HCT116 (cell line): ENCODE measurements around the gene KRTCAP2. TPM values are rescaled to one million over a fixed set of nuclear protein-coding genes. Genes with fewer than 3 reads are reported as not detected.

Source experiments
- ATAC-seq: fragments of 200-7000 bp; cut with Tn5 transposase; 2 replicates; pipeline ENCODE4 v1.9.1; 2020; ENCODE audit warnings: mild to moderate bottlenecking, moderate library complexity
- BruUV-seq: library from RNA; stranded (reverse); fragments of 400-500 nt; replicated peaks from 2 replicates; lab custom pipeline; 2021; lab: Mats Ljungman, UMichigan
- CTCF ChIA-PET: fragments of 300-600 bp; sonication (Branson Sonifier 250); formaldehyde crosslinking; loops from one replicate; lab custom pipeline; 2021; ENCODE audit warnings: antibody characterized with exemption; lab: Charles Lee
- POLR2A ChIA-PET: fragments of 300-600, 350-600 bp; sonication (Branson Sonifier 250); formaldehyde crosslinking; loops from one replicate; lab custom pipeline; 2021; ENCODE audit warnings: antibody characterized with exemption; lab: Charles Lee
- RAD21 ChIA-PET, 2 experiments: fragments of 300-600 bp; sonication (Branson Sonifier 250); formaldehyde crosslinking; loops; one replicate each; lab custom pipeline; 2023; ENCODE audit warnings: low total read pairs in 2 of 2; ENCODE audit not compliant: uncharacterized antibody in 2 of 2, unreplicated experiment in 2 of 2, low non-redundant PET in 1 of 2; lab: Charles Lee
- DNase-seq: peaks from one replicate; pipeline ENCODE4 v3.0.0-alpha.2; 2010; ENCODE audit warnings: low read depth, low spot score
- H2AFZ ChIP-seq: fragments of 200-600 bp; shearing (Covaris generic), sonication (generic); 2 replicates; pipeline ENCODE4 v1.6.1; 2017; ENCODE audit warnings: low read depth, mixed run types, mixed read lengths, antibody characterized with exemption, low read length; ENCODE audit not compliant: poor library complexity, severe bottlenecking
- H3K27ac ChIP-seq: 2 replicates; pipeline ENCODE4 v1.5.1; 2012; ENCODE audit warnings: low read depth, low read length
- H3K27me3 ChIP-seq: fragments of 200-600 bp; sonication (generic); 2 replicates; pipeline ENCODE4 v1.6.1; 2016; ENCODE audit warnings: mixed run types, low read length, mixed read lengths; ENCODE audit not compliant: insufficient read depth
- H3K36me3 ChIP-seq, 2 experiments: fragments of 200-500 bp in 1 of 2; fragments of 200-600 bp in 1 of 2; sonication (Bioruptor generic) in 1 of 2; sonication (generic) in 1 of 2; 2 replicates each; pipeline versions ENCODE4 v1.5.1 to v1.6.1; 2014 to 2016; ENCODE audit warnings: low read length in 2 of 2, inconsistent platforms in 1 of 2, mixed read lengths in 1 of 2, mixed run types in 1 of 2; ENCODE audit not compliant: insufficient read depth in 2 of 2, control insufficient read depth in 1 of 2
- H3K4me1 ChIP-seq, 2 experiments: fragments of 200-600 bp in 1 of 2; sonication (generic) in 1 of 2; 2 replicates each; pipeline versions ENCODE4 v1.5.1 to v1.6.1; 2012 to 2017; ENCODE audit warnings: low read length in 2 of 2, inconsistent platforms in 1 of 2, mild to moderate bottlenecking in 1 of 2, mixed read lengths in 1 of 2, mixed run types in 1 of 2, moderate library complexity in 1 of 2; ENCODE audit not compliant: insufficient read depth in 2 of 2, control insufficient read depth in 1 of 2
- H3K4me2 ChIP-seq: fragments of 200-600 bp; sonication (generic); 2 replicates; pipeline ENCODE4 v1.6.1; 2017; ENCODE audit warnings: mixed run types, low read length, mixed read lengths
- H3K4me3 ChIP-seq, 2 experiments: fragments of 200-600 bp in 1 of 2; sonication (generic) in 1 of 2; replicated peaks in 1 of 2; 2 replicates each; pipeline ENCODE4 v1.5.1; 2011 to 2016; ENCODE audit warnings: low read length in 2 of 2, control low read depth in 1 of 2, low read depth in 1 of 2, mild to moderate bottlenecking in 1 of 2, mixed read lengths in 1 of 2, mixed run types in 1 of 2
- H3K79me2 ChIP-seq: fragments of 200-600 bp; sonication (generic); 2 replicates; pipeline ENCODE4 v1.6.1; 2017; ENCODE audit warnings: mild to moderate bottlenecking, mixed run types, low read length, moderate library complexity, mixed read lengths; ENCODE audit not compliant: insufficient read depth
- H3K9ac ChIP-seq: fragments of 200-600 bp; sonication (generic); 2 replicates; pipeline ENCODE4 v1.6.1; 2016; ENCODE audit warnings: low read length, mixed read lengths
- H3K9me2 ChIP-seq: fragments of 200-600 bp; sonication (generic), shearing (Covaris generic); 2 replicates; pipeline ENCODE4 v1.6.1; 2017; ENCODE audit warnings: mixed run types, mild to moderate bottlenecking, moderate library complexity; ENCODE audit not compliant: insufficient read depth
- H3K9me3 ChIP-seq, 2 experiments: fragments of 200-500 bp in 1 of 2; fragments of 200-600 bp in 1 of 2; sonication (Bioruptor generic) in 1 of 2; sonication (generic) in 1 of 2; 2 replicates each; pipeline ENCODE4 v1.6.1; 2014 to 2017; ENCODE audit warnings: low read length in 2 of 2, mixed read lengths in 2 of 2, inconsistent platforms in 1 of 2, low read depth in 1 of 2, mild to moderate bottlenecking in 1 of 2, mixed run types in 1 of 2, moderate library complexity in 1 of 2; ENCODE audit not compliant: control insufficient read depth in 1 of 2, insufficient read depth in 1 of 2
- H4K20me1 ChIP-seq: fragments of 200-600 bp; sonication (generic), shearing (Covaris generic); 2 replicates; pipeline ENCODE4 v1.6.1; 2017; ENCODE audit warnings: mixed run types, mild to moderate bottlenecking, moderate library complexity; ENCODE audit not compliant: insufficient read depth
- CBX3 ChIP-seq: IDR thresholded peaks from 2 replicates; pipeline ENCODE4 v1.6.1; 2012; ENCODE audit warnings: low read depth
- ELF1 ChIP-seq: IDR thresholded peaks from 2 replicates; pipeline ENCODE4 v1.6.1; 2012; ENCODE audit warnings: low read depth, borderline replicate concordance
- POLR2A ChIP-seq: IDR thresholded peaks from 2 replicates; pipeline ENCODE4 v1.7.0; 2011; ENCODE audit warnings: borderline replicate concordance; ENCODE audit not compliant: insufficient read depth, insufficient read length; ENCODE audit errors: extremely low read depth
- POLR2AphosphoS5 ChIP-seq: IDR thresholded peaks from 2 replicates; pipeline ENCODE4 v1.6.1; 2011; ENCODE audit warnings: mild to moderate bottlenecking, low read depth, low read length, moderate library complexity
- RAD21 ChIP-seq: IDR thresholded peaks from 2 replicates; pipeline ENCODE4 v1.6.1; 2012; ENCODE audit warnings: low read depth, mild to moderate bottlenecking
- SP1 ChIP-seq: IDR thresholded peaks from 2 replicates; pipeline ENCODE4 v1.6.1; 2012; ENCODE audit warnings: low read depth
- ZNF274 ChIP-seq: fragments of 200-500 bp; sonication (Bioruptor generic); IDR thresholded peaks from 2 replicates; pipeline ENCODE4 v1.6.1; 2014; ENCODE audit warnings: mild to moderate bottlenecking, low read depth, low read length, inconsistent platforms
- intact Hi-C: fragments of 100-400 bp; cut with micrococcal nuclease; formaldehyde crosslinking; loops from 2 replicates; pipeline ENCODE4 v1.10.0; 2022
- total RNA-seq: library from RNA; stranded (reverse); gene quantifications from one replicate; pipeline ENCODE4 v1.2.1, GENCODE V29; 2021; ENCODE audit not compliant: unreplicated experiment
- TF ChIP-seq, protein P1 (sequence below), 3 experiments: fragments of 200-600 bp in 1 of 3; sonication (generic) in 1 of 3; IDR thresholded peaks in 2 of 3; conservative IDR thresholded peaks in 1 of 3; 2 replicates each; pipeline ENCODE4 v1.5.1; 2012 to 2017; ENCODE audit warnings: low read depth in 2 of 3, low read length in 2 of 3, antibody characterized with exemption in 1 of 3, borderline replicate concordance in 1 of 3, control low read depth in 1 of 3, mild to moderate bottlenecking in 1 of 3, mixed read lengths in 1 of 3, mixed run types in 1 of 3, moderate library complexity in 1 of 3; ENCODE audit not compliant: insufficient read depth in 1 of 3

Gene KRTCAP2
- total RNA-seq, 1 experiment from 2014 or later, result 143 TPM

DNA sequence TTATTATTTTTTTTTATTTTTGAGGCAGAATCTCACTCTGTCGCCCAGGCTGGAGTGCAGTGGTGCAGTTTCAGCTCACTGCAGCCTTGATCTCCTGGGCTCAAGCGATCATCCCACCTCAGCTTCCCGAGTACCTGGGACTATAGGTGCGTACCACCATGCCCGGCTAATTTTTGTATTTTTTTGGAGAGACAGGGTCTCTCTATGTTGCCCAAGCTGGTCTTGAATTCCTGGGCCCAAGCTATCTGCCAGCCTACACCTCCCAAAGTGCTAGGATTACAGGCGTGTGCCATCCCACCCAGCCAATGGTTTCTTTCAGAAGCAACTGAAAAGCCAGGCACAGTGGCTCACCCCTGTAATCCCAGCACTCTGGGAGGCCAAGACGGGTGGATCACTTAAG, 2.3 kb downstream of the KRTCAP2 start:
- Histone ChIP-seq H2AFZ (no peak overlapping the region), H3K4me3 (no peak overlapping the region), H3K9me2 (no peaks in the 10 kb centered on the region), H3K79me2 (peaks cover 25% of the 10 kb centered on the region), H3K4me2 (no peak overlapping the region), H3K9ac (no peak overlapping the region), H3K9me3 (no peaks in the 10 kb centered on the region), H3K36me3 (peaks cover 2 to 7% of the 10 kb centered on the region in 2 experiments; a peak in 3 of 4 replicates), H3K27me3 (no peaks in the 10 kb centered on the region), H3K4me1 (peaks cover 9 to 38% of the 10 kb centered on the region in 2 experiments; a peak in 3 of 4 replicates), H3K27ac (no peak overlapping the region), H4K20me1 (no peaks in the 10 kb centered on the region)
- intact Hi-C loops, result loop anchor here (10.0 kb wide), 1 partner anchor 154 kb away; the partner anchor contains the start of gene RUSC1
- no peak for ATAC-seq
- RAD21 ChIA-PET, result no interaction called here
- CTCF ChIA-PET, result interaction anchor here (0.7 to 3.6 kb wide), 2 partner anchors 12 to 79 kb away, joined by 4 to 21 read pairs; no protein-coding TSS in a partner anchor
- POLR2A ChIA-PET, result no interaction called here
- no peak for DNase-seq
- BruUV-seq, result no TSS peak
- TF ChIP-seq POLR2A, result no peak
- TF ChIP-seq POLR2AphosphoS5, result no peak
- no peak for TF ChIP-seq RAD21
- TF ChIP-seq, protein P1, sequence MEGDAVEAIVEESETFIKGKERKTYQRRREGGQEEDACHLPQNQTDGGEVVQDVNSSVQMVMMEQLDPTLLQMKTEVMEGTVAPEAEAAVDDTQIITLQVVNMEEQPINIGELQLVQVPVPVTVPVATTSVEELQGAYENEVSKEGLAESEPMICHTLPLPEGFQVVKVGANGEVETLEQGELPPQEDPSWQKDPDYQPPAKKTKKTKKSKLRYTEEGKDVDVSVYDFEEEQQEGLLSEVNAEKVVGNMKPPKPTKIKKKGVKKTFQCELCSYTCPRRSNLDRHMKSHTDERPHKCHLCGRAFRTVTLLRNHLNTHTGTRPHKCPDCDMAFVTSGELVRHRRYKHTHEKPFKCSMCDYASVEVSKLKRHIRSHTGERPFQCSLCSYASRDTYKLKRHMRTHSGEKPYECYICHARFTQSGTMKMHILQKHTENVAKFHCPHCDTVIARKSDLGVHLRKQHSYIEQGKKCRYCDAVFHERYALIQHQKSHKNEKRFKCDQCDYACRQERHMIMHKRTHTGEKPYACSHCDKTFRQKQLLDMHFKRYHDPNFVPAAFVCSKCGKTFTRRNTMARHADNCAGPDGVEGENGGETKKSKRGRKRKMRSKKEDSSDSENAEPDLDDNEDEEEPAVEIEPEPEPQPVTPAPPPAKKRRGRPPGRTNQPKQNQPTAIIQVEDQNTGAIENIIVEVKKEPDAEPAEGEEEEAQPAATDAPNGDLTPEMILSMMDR (IDR thresholded peaks at IDR 0.05 in 2 of 3, conservative IDR thresholded peaks at IDR 0.05 in 1 of 3; ENCODE audit: borderline replicate concordance in 1 of 3, insufficient read depth in 1 of 3, low read depth in 2 of 3, low read length in 2 of 3), result no peak
- TF ChIP-seq SP1, result no peak
- no peak for TF ChIP-seq ELF1
- no peak for TF ChIP-seq ZNF274
- no peak for TF ChIP-seq CBX3
